ENCODE results near the gene DPH7.
"Not testable (repeated sequence)": the region's sequence is repeated elsewhere in the genome, so short reads cannot be mapped to it uniquely, and the experiment has no call there.

Gene DPH7

GRCh38 chr9:137545123-137545522, 33.6 kb downstream of the DPH7 start:
- no peak for DNase-seq (ENCODE audit: low read depth in 2 of 2)

- no peak for DNase-seq (ENCODE audit: low read depth in 2 of 2)
These were observed 34.5 kb downstream of the DPH7 start for GRCh38 chr9:137544176-137544760.

- DNase-seq (ENCODE audit: low read depth in 2 of 2): no peak
These were observed 35.3 kb downstream of the DPH7 start for GRCh38 chr9:137543237-137543963.

GRCh38 chr9:137542486-137542885, 36.2 kb downstream of the DPH7 start:
- no peak for DNase-seq (ENCODE audit: low read depth in 2 of 2)

- no peak for DNase-seq (ENCODE audit: low read depth in 2 of 2)
These were observed 38.2 kb downstream of the DPH7 start for GRCh38 chr9:137540536-137540935.

GRCh38 chr9:137538058-137538457, 40.7 kb downstream of the DPH7 start:
- no peak for DNase-seq (ENCODE audit: low read depth in 2 of 2)

GRCh38 chr9:137536594-137537131, 42.1 kb downstream of the DPH7 start:
- DNase-seq (ENCODE audit: low read depth in 2 of 2): not testable (repeated sequence)

- no peak for DNase-seq (ENCODE audit: low read depth in 2 of 2)
These were observed 43.7 kb downstream of the DPH7 start for GRCh38 chr9:137535120-137535428.

GRCh38 chr9:137534256-137535119, 44.2 kb downstream of the DPH7 start:
- DNase-seq (ENCODE audit: low read depth in 2 of 2): peak; percentile 20 to 26

- DNase-seq (ENCODE audit: low read depth in 2 of 2): not testable (repeated sequence)
These were observed 45.7 kb downstream of the DPH7 start for GRCh38 chr9:137532891-137533468.

GRCh38 chr9:137531099-137531765, 47.5 kb downstream of the DPH7 start:
- DNase-seq (ENCODE audit: low read depth in 2 of 2): no peak

- DNase-seq (ENCODE audit: low read depth in 2 of 2): no peak
These were observed 48.4 kb downstream of the DPH7 start for GRCh38 chr9:137530331-137530730.

- no peak for DNase-seq (ENCODE audit: low read depth in 2 of 2)
These were observed 53.8 kb downstream of the DPH7 start for GRCh38 chr9:137524981-137525317.

- DNase-seq (ENCODE audit: low read depth in 2 of 2): no peak
These were observed 54.4 kb downstream of the DPH7 start for GRCh38 chr9:137524161-137524980.

- DNase-seq (ENCODE audit: low read depth in 2 of 2): no peak
These were observed 55.8 kb downstream of the DPH7 start for GRCh38 chr9:137522746-137523455.

GRCh38 chr9:137521405-137521985, 57.2 kb downstream of the DPH7 start:
- no peak for DNase-seq (ENCODE audit: low read depth in 2 of 2)

GRCh38 chr9:137520614-137521404, 57.9 kb downstream of the DPH7 start:
- DNase-seq (ENCODE audit: low read depth in 2 of 2): no peak

GRCh38 chr9:137519553-137519952, 59.2 kb downstream of the DPH7 start:
- no peak for DNase-seq (ENCODE audit: low read depth in 2 of 2)
